GM12872 (cell line): ENCODE measurements around the gene PPME1.

ENCODE experiments used
- CTCF ChIP-seq: IDR thresholded peaks from 3 replicates; pipeline ENCODE4 v1.5.1; 2011; ENCODE audit warnings: low read depth, mild to moderate bottlenecking, low read length, moderate library complexity; ENCODE audit not compliant: insufficient read depth

Gene PPME1

DNA sequence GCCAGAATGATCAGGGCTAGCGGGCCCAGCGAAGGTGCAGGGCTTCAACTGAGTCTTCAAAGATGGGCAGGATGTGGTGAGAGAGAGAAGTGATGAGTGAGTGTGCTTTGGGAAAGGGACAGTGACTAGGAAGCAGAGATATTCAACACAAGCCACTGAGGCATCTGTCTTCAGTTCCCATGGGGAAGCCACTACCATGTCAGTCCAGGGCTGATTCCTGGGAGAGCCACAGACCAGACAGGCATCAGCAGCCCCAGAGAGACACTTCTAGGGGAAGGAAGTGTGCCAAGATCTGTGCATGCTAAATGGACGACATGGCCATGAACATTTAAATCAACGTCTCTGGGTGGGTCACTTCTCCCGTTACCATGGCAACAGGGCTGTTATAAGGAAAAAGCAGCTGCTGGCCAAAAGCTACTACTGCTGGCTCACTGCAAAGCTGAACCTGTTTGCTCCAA is 111.9 kb downstream of the PPME1 start:
- no peak for TF ChIP-seq CTCF

DNA sequence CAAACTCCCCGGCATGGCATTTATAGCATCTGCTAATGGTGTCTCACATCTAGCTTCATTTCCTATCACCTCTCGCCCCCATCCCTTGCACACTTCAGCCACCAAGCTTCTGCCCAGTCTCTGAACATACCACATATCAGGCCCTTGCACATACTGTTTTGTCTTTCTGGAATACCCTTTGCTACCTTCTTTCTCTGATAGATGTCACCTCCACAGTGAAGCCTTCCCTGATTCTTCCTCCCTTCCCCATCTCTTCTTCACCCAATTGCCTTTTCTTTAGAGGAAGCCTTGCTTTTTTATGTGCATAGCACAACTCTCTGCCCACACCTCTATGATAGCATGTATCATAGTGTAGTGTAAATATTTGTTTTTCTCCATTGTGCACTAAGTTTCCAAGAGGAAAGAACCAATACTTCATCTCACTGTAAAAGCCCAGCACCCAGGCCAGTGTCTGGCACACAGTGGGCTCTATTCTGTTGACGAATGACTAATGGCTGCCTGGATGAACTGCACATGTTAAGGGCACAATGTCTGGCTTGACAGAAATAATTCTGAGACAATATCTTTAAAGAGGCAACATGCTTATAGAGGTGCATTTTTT is 112.6 kb downstream of the PPME1 start:
- no peak for TF ChIP-seq CTCF

DNA sequence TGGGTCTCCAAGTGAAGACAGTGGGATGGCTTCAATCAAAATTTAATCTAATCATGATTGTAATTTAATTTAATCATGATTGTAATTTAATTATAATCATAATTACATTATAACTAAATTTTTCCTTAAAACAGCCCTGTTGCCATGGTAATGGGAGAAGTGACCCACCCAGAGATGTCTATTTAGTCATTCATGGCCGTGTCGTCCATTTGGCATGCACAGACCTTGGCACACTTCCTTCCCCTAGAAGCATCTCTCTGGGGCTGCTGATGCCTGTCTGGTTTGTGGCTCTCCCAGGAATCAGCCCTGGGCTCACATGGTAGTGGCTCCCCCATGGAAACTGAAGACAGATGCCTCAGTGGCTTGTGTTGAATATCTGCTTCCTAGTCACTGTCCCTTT is 113.4 kb downstream of the PPME1 start:
- TF ChIP-seq CTCF, result no peak

- no peak for TF ChIP-seq CTCF
Observed at GRCh38 chr11:74288161-74288560, 117.1 kb downstream of the PPME1 start.

DNA sequence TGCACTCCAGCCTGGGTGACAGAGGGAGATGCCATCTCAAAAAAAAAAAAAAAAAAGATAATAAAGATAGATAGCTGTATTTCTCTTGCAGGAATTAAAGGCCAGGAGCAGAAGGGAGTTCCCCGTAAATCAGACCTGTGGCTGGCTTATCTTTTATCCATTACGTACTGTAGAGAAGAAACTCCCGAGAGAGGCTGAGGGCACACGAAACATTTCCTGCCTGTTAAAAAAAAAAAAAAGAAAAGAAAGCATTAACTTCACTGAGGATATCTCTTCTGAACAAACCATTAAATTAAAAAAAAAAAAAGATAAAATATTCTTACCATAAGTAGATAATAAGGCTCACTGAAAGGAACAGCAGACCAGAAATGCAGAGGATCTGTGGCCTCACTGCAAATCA is 117.8 kb downstream of the PPME1 start:
- no peak for TF ChIP-seq CTCF

GRCh38 chr11:74297484-74297883 is 126.4 kb downstream of the PPME1 start:
- no peak for TF ChIP-seq CTCF

DNA sequence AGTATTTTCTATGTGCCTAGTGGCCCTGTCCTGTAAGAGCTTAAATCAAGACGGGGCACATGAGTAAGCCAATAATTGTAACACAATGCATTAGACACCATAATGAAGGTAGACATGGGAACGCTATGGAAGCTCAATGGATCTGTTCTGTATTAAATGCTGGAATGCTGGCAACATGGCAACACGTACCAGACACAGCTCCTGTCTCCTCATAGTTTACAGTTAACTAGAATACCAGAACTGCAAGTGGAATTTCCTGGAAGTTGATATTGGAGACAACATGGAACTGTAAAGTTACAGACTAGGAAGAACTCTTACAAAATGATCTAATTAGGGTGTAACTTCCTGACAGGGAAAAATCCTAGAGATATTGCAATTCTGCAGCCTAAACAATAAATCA is 127.9 kb downstream of the PPME1 start:
- no peak for TF ChIP-seq CTCF
